Parathyroid adenoma (tissue), 2 donors: Measurements from ENCODE around the gene ACACB.

ENCODE experiments used
- H2AFZ ChIP-seq: fragments of 300-600 bp; sonication (generic); one replicate; pipeline ENCODE4 v1.7.0; 2017; ENCODE audit warnings: antibody characterized with exemption, mild to moderate bottlenecking
- H3K27ac ChIP-seq: fragments of 300-600 bp; sonication (generic); one replicate; pipeline ENCODE4 v1.7.0; 2017
- H3K27me3 ChIP-seq: fragments of 300-600 bp; sonication (generic); one replicate; pipeline ENCODE4 v1.7.0; 2017; ENCODE audit warnings: low read length; ENCODE audit not compliant: control insufficient read depth, insufficient read depth
- H3K36me3 ChIP-seq: fragments of 300-600 bp; sonication (generic); one replicate; pipeline ENCODE4 v1.7.0; 2017; ENCODE audit warnings: low read length; ENCODE audit not compliant: control insufficient read depth, insufficient read depth
- H3K4me1 ChIP-seq: fragments of 300-600 bp; sonication (generic); one replicate; pipeline ENCODE4 v1.7.0; 2017; ENCODE audit warnings: control low read depth
- H3K4me2 ChIP-seq: fragments of 300-600 bp; sonication (generic); one replicate; pipeline ENCODE4 v1.7.0; 2017; ENCODE audit warnings: low read length
- H3K4me3 ChIP-seq: fragments of 300-600 bp; sonication (generic); one replicate; pipeline ENCODE4 v1.7.0; 2017; ENCODE audit warnings: low read depth, low read length
- H3K79me2 ChIP-seq: fragments of 300-600 bp; sonication (generic); one replicate; pipeline ENCODE4 v1.7.0; 2017; ENCODE audit warnings: control low read depth
- H3K9ac ChIP-seq: fragments of 300-600 bp; sonication (generic); one replicate; pipeline ENCODE4 v1.7.0; 2017; ENCODE audit warnings: mild to moderate bottlenecking
- H3K9me3 ChIP-seq: fragments of 300-600 bp; sonication (generic); one replicate; pipeline ENCODE4 v1.7.0; 2017; ENCODE audit warnings: low read length; ENCODE audit not compliant: control insufficient read depth
- CTCF ChIP-seq: fragments of 300-600 bp; sonication (generic); IDR thresholded peaks from one replicate; pipeline ENCODE4 v1.7.0; 2017; ENCODE audit warnings: antibody characterized with exemption, mild to moderate bottlenecking
- donor health status: primary hyperparathyroidism.

ACACB gene

DNA sequence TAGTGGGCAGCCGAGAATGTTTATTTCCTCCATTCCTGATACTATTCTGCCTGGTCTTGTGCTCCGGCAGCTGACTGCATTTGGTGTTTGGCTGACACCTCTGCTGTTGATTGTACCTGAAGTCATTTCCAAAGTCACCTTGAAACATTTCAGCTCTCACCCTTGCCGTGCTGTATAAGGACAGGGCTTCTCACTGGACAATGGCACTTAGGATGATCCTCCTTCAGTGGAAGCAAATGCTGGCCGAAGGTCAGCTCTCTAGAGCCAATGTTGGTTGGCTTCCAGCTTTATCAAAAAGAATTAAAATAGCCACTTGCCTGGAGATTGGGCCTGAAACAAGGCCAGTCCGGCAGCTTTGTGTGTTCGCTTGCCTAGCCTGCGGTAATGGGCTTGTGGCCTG, 44.0 kb downstream of the ACACB start:
- H3K9ac ChIP-seq: no peak overlapping the region
- no peaks in the 10 kb centered on the region for H3K27me3 ChIP-seq
- no peak for TF ChIP-seq CTCF
- no peaks in the 10 kb centered on the region for H3K9me3 ChIP-seq
- H2AFZ ChIP-seq: no peak overlapping the region
- peak overlapping the region; percentile 12 for H3K4me2 ChIP-seq
- H3K79me2 ChIP-seq: peaks cover 73% of the 10 kb centered on the region
- H3K4me1 ChIP-seq: peaks cover 9% of the 10 kb centered on the region
- H3K36me3 ChIP-seq: no peaks in the 10 kb centered on the region
- no peak overlapping the region for H3K4me3 ChIP-seq
- peak overlapping the region; percentile 21 for H3K27ac ChIP-seq

DNA sequence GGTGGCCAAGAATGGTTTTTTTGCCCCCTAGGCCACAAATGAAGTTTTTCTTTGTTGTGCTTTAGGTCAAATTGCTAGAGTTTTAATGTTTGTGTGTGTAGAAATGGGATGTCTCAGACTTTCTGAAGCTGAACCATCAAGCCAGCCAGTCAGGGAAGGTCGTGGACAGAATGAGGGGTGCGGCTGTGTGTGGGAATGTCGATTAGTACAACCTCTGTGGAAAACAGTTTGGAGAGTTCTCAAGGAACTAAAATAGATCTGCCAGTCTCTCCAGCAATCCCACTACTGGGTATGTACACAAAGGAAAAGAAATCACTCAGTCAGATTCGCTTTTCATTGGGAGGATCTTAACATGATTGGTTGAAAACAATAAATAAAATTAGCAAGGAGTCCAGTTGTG, 44.5 kb downstream of the ACACB start:
- Histone ChIP-seq H2AFZ (no peak overlapping the region), H3K4me3 (no peak overlapping the region), H3K27ac (peak overlapping the region; percentile 21), H3K4me2 (no peak overlapping the region), H3K4me1 (peaks cover 5% of the 10 kb centered on the region), H3K79me2 (peaks cover 72% of the 10 kb centered on the region), H3K27me3 (no peaks in the 10 kb centered on the region), H3K36me3 (no peaks in the 10 kb centered on the region), H3K9ac (no peak overlapping the region), H3K9me3 (no peaks in the 10 kb centered on the region)
- no peak for TF ChIP-seq CTCF

DNA sequence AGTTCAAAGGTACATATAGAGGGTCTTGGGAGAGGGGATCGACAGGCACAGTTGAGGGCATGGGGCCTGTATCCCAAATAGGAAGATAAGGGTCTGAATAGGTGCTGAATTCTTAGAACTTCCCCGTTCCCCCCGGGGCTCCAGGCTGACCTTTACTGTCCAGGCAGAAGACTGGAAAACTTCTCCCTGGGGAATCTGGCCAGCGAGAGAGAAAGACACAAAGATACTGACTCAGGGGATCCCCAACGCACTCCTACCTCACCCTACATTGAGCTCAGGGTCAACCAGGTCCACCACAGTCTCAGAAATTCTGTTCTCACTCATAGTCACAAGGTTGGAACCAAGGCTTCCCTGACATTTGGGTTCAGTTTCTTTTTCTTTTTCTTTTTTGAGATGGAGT, 46.2 kb downstream of the ACACB start:
- H3K27me3 ChIP-seq: no peaks in the 10 kb centered on the region

GRCh38 chr12:109163167-109163566, 46.8 kb downstream of the ACACB start:
- no peak for TF ChIP-seq CTCF
- Histone ChIP-seq H3K27ac (peak overlapping the region; percentile 26), H3K79me2 (peaks cover 56% of the 10 kb centered on the region), H3K27me3 (no peaks in the 10 kb centered on the region), H3K4me2 (no peak overlapping the region), H3K9me3 (no peaks in the 10 kb centered on the region), H2AFZ (no peak overlapping the region), H3K36me3 (no peaks in the 10 kb centered on the region), H3K4me3 (no peak overlapping the region), H3K9ac (no peak overlapping the region), H3K4me1 (peaks cover 5% of the 10 kb centered on the region)

More for the DNA sequence above, 46.2 kb downstream of the ACACB start:
- Histone ChIP-seq H3K79me2 (peaks cover 62% of the 10 kb centered on the region), H3K4me2 (no peak overlapping the region), H3K4me3 (no peak overlapping the region), H2AFZ (no peak overlapping the region), H3K36me3 (no peaks in the 10 kb centered on the region), H3K27ac (no peak overlapping the region), H3K4me1 (peaks cover 5% of the 10 kb centered on the region), H3K9me3 (no peaks in the 10 kb centered on the region), H3K9ac (no peak overlapping the region)
- TF ChIP-seq CTCF: no peak

DNA sequence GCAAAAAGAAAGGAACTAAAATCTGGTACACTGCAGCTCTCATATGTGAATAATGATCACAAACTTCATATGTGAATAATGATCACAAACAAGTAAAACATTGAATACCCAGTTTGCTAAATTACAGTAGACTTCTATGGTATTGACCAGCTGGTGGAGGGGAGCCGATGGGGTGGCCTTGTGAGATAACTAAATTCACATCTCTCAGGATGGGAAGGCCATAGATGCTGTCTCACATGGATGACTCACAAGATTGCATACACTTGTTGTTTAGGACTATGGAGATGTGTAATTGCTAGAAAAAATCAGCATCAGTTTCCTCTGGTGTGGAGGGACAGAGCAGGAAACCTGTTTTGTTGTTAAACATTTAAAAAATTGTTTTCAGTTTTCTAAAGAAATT, 49.2 kb downstream of the ACACB start:
- no peak overlapping the region for H3K4me2 ChIP-seq
- no peak for TF ChIP-seq CTCF
- H3K9ac ChIP-seq: no peak overlapping the region
- no peaks in the 10 kb centered on the region for H3K36me3 ChIP-seq
- no peak overlapping the region for H3K27ac ChIP-seq
- no peak overlapping the region for H3K4me3 ChIP-seq
- peaks cover 2% of the 10 kb centered on the region for H3K4me1 ChIP-seq
- no peaks in the 10 kb centered on the region for H3K27me3 ChIP-seq
- no peaks in the 10 kb centered on the region for H3K9me3 ChIP-seq
- peaks cover 38% of the 10 kb centered on the region for H3K79me2 ChIP-seq
- no peak overlapping the region for H2AFZ ChIP-seq
